ENCODE measurements around the gene ADARB1. TPM values are rescaled to one million over a fixed set of nuclear protein-coding genes. Genes with fewer than 3 reads are reported as not detected.

The ADARB1 gene
- total and polyA plus RNA-seq, 2 of the 4 experiments (the other 2 are of a cell fraction): 39.8 to 47.3 TPM

GRCh38 chr21:45059121-45059520 lies 15.3 kb upstream of the ADARB1 start:
- ATAC-seq (ENCODE audit: low read depth): no peak
- Histone ChIP-seq H3K9me1 (ENCODE audit: insufficient read depth, low read length) (peaks cover 9% of the 10 kb centered on the region), H2BK20ac (ENCODE audit: low read depth, low read length) (no peak overlapping the region), H3K27me3 (ENCODE audit: control insufficient read depth, insufficient read depth, low read length) (no peaks in the 10 kb centered on the region), H3K9me3 (ENCODE audit: control insufficient read depth, insufficient read depth, low read length) (peaks cover 6% of the 10 kb centered on the region), H3K23ac (ENCODE audit: low read depth, low read length) (no peak overlapping the region), H2BK15ac (ENCODE audit: low read depth, low read length) (peak overlapping the region; percentile 85; the same call in 2 of the 3 replicates), H3K4me3 (ENCODE audit: insufficient read depth, low read depth, low read length) (no peak overlapping the region), H2AK5ac (ENCODE audit: low read depth, low read length) (peak overlapping the region; percentile 27), H4K8ac (ENCODE audit: low read depth in 2 of 2, low read length in 2 of 2) (no peak overlapping the region), H4K20me1 (ENCODE audit: insufficient read depth, low read length) (no peaks in the 10 kb centered on the region), H3K79me1 (ENCODE audit: low read depth in 1 of 2, low read length in 2 of 2) (peaks cover 0 to 3% of the 10 kb centered on the region in 2 experiments; a peak in 2 of 4 replicates), H4K5ac (ENCODE audit: low read depth, low read length) (no peak overlapping the region), H2AK9ac (replicated peaks; ENCODE audit: low read depth, low read length, poor library complexity) (peak overlapping the region; percentile 17), H3K9ac (ENCODE audit: low read depth, low read length) (no peak overlapping the region), H3K56ac (ENCODE audit: extremely low read depth, insufficient read depth, low read length) (no peak overlapping the region), H2BK5ac (ENCODE audit: low read depth, low read length, poor library complexity, severe bottlenecking) (no peak overlapping the region), H3K18ac (ENCODE audit: low read depth, low read length) (no peak overlapping the region), H3K14ac (replicated peaks; ENCODE audit: low read depth, low read length) (no peak overlapping the region), H2AFZ (replicated peaks; ENCODE audit: low read length, poor library complexity) (peak overlapping the region; percentile 22), H2BK120ac (ENCODE audit: low read depth, low read length) (no peak overlapping the region), H4K91ac (ENCODE audit: insufficient read depth, low read depth, low read length) (no peak overlapping the region), H3K4me2 (ENCODE audit: low read depth, low read length) (no peak overlapping the region), H3K4ac (ENCODE audit: low read depth, low read length) (0 out of 2 replicates have a peak overlapping the region, but pooled peaks have one; percentile 34), H3K36me3 (ENCODE audit: control insufficient read depth, insufficient read depth, low read length) (no peaks in the 10 kb centered on the region), H3K27ac (ENCODE audit: insufficient read depth, low read length) (no peak overlapping the region), H3K4me1 (ENCODE audit: control insufficient read depth, insufficient read depth, low read length) (peaks cover 8% of the 10 kb centered on the region)
- TF ChIP-seq RCOR1 (IDR thresholded peaks at IDR 0.05; ENCODE audit: insufficient replicate concordance, low read length) (no peak), BHLHE40 (IDR thresholded peaks at IDR 0.05; ENCODE audit: low read depth, low read length) (no peak), MXI1 (IDR thresholded peaks at IDR 0.05; ENCODE audit: borderline replicate concordance, low read depth, low read length) (no peak), CTCF (conservative IDR thresholded peaks at IDR 0.05; ENCODE audit: low read depth, low read length) (no peak), RFX5 (IDR thresholded peaks at IDR 0.05; ENCODE audit: low read depth, low read length) (no peak), POLR2A (IDR thresholded peaks at IDR 0.05; ENCODE audit: low read depth, low read length) (no peak), MAFK (IDR thresholded peaks at IDR 0.05; ENCODE audit: low read depth, low read length) (no peak)
- CTCF ChIA-PET: interaction anchor here (0.6 kb wide), 2 partner anchors 33 kb away, joined by 3 to 8 read pairs; no protein-coding TSS in a partner anchor
- no peak for DNase-seq
- 100% methylated on average over 2 of the region's 4 CpGs; no CpG with 5 or more reads in 1 of the 2 experiments for WGBS, 2 experiments (ENCODE audit: extremely low coverage in 2 of 2, insufficient read length in 1 of 2)
- intact Hi-C loops (cut with micrococcal nuclease) (no loop called here), in situ Hi-C loops (cut with MboI; ENCODE audit: low sequenced_read_pairs) (no loop called here), dilution Hi-C loops (cut with HindIII; ENCODE audit: low sequenced_read_pairs, unreplicated experiment) (no loop called here)
- POLR2A ChIA-PET (ENCODE audit: unreplicated experiment): no interaction called here
- BruUV-seq (replicated peaks): no TSS peak

All from IMR-90 (cell line).